Lung microvascular endothelial cell (primary cell): Measurements from ENCODE around the gene RNF44. TPM values are rescaled to one million over a fixed set of nuclear protein-coding genes. Genes with fewer than 3 reads are reported as not detected.

Source experiments
- DNase-seq, 2 donors: peaks; one replicate each; pipeline versions ENCODE4 v3.0.0 to v3.0.0-alpha.2; 2010; ENCODE audit warnings: low read depth in 2 of 2
- total RNA-seq: library from RNA; depleted of rRNA; stranded (reverse); fragments of >200 nt; gene quantifications from 2 replicates; pipeline ENCODE4 v1.2.1, GENCODE V29; 2014

RNF44 gene
- 2.4 and 5.6 TPM in 2 replicates for total RNA-seq

GRCh38 chr5:176536902-176537553 lies at the start of gene RNF44:
TSS of gene RNF44 (minus strand) at chr5:176537402. CDS start at chr5:176532472, 4,930 bp downstream.
- DNase-seq = peak; percentile 98 to 99

GRCh38 chr5:176583076-176583475 lies 45.9 kb upstream of the RNF44 start:
- no peak for DNase-seq

GRCh38 chr5:176581361-176581760 lies 44.2 kb upstream of the RNF44 start:
- DNase-seq = no peak

- DNase-seq = no peak
Observed at GRCh38 chr5:176579323-176579722, 42.1 kb upstream of the RNF44 start.

- peak; percentile 29 to 77 for DNase-seq
Observed at GRCh38 chr5:176578391-176578808, 41.2 kb upstream of the RNF44 start.

- DNase-seq = no peak
Observed at GRCh38 chr5:176577312-176578176, 40.3 kb upstream of the RNF44 start.

- no peak for DNase-seq
Observed at GRCh38 chr5:176575488-176576422, 38.6 kb upstream of the RNF44 start.

GRCh38 chr5:176575066-176575465 lies 37.9 kb upstream of the RNF44 start:
- no peak for DNase-seq

- DNase-seq = no peak
Observed at GRCh38 chr5:176574297-176574591, 37.0 kb upstream of the RNF44 start.

- DNase-seq = peak; percentile 56 to 74
Observed at GRCh38 chr5:176573564-176574296, 36.5 kb upstream of the RNF44 start.

GRCh38 chr5:176570044-176570443 lies 32.8 kb upstream of the RNF44 start:
- DNase-seq = peak; percentile 33 to 48

- DNase-seq = no peak
Observed at GRCh38 chr5:176568657-176569056, 31.5 kb upstream of the RNF44 start.

- no peak for DNase-seq
Observed at GRCh38 chr5:176565760-176566288, 28.6 kb upstream of the RNF44 start.

GRCh38 chr5:176564002-176564401 lies 26.8 kb upstream of the RNF44 start:
- no peak for DNase-seq

GRCh38 chr5:176562189-176562588 lies 25.0 kb upstream of the RNF44 start:
- DNase-seq = no peak

- DNase-seq = no peak
Observed at GRCh38 chr5:176561259-176561658, 24.1 kb upstream of the RNF44 start.

- no peak for DNase-seq
Observed at GRCh38 chr5:176560364-176560763, 23.2 kb upstream of the RNF44 start.

GRCh38 chr5:176559683-176560082 lies 22.5 kb upstream of the RNF44 start:
- no peak for DNase-seq

- no peak for DNase-seq
Observed at GRCh38 chr5:176557846-176558245, 20.6 kb upstream of the RNF44 start.

- no peak for DNase-seq
Observed at GRCh38 chr5:176553260-176554085, 16.3 kb upstream of the RNF44 start.
